GM13976 (cell line): ENCODE data around the gene CCRL2.
A peak's percentile ranks its signal among the peaks of the same experiment; 100 is the strongest.

ENCODE experiments used
- DNase-seq: peaks from one replicate; pipeline ENCODE4 v3.0.0; 2012; ENCODE audit warnings: low spot score
- CTCF ChIP-seq: IDR thresholded peaks from 2 replicates; pipeline ENCODE4 v1.5.1; 2012; ENCODE audit warnings: borderline replicate concordance, mild to moderate bottlenecking; ENCODE audit not compliant: insufficient read depth; ENCODE audit errors: extremely low read depth, missing control alignments, control extremely low read depth
- in situ Hi-C: fragments of 300-500 bp; cut with MboI; formaldehyde crosslinking; loops from one replicate; pipeline ENCODE4 v1.12.0; 2022; ENCODE audit warnings: low sequenced_read_pairs, mixed read lengths, inconsistent platforms; ENCODE audit not compliant: unreplicated experiment

CCRL2 gene

GRCh38 chr3:46375814-46376213 is 31.2 kb upstream of the CCRL2 start:
- in situ Hi-C loops, result loop anchor here (10.0 kb wide), 2 partner anchors 291 to 431 kb away; partner anchors contain the start of gene CXCR6
- no peak for TF ChIP-seq CTCF
- DNase-seq, result no peak

- TF ChIP-seq CTCF, result peak; percentile 68
- DNase-seq, result peak; percentile 59
- in situ Hi-C loops, result loop anchor here (10.0 kb wide), 2 partner anchors 294 to 434 kb away; partner anchors contain the start of gene CXCR6
These were observed 28.6 kb upstream of the CCRL2 start for GRCh38 chr3:46378426-46378942.

GRCh38 chr3:46380471-46381221 is 26.4 kb upstream of the CCRL2 start:
- in situ Hi-C loops, result no loop called here
- TF ChIP-seq CTCF, result no peak
- no peak for DNase-seq

- in situ Hi-C loops, result no loop called here
These were observed 25.4 kb upstream of the CCRL2 start for GRCh38 chr3:46381625-46382024.

GRCh38 chr3:46383211-46383950 is 23.7 kb upstream of the CCRL2 start:
- TF ChIP-seq CTCF, result no peak
- no peak for DNase-seq
- in situ Hi-C loops, result no loop called here

More at GRCh38 chr3:46381625-46382024, 25.4 kb upstream of the CCRL2 start:
- no peak for TF ChIP-seq CTCF
- DNase-seq, result no peak

GRCh38 chr3:46383951-46384330 is 23.1 kb upstream of the CCRL2 start:
- DNase-seq, result no peak
- no peak for TF ChIP-seq CTCF
- in situ Hi-C loops, result no loop called here
